PC-3 (cell line): ENCODE results near the gene ADAT3.
"Not testable (repeated sequence)": the region's sequence is repeated elsewhere in the genome, so short reads cannot be mapped to it uniquely, and the experiment has no call there.

Experiments used
- CTCF ChIP-seq: fragments of 300-600 bp; sonication (generic); conservative IDR thresholded peaks from 2 replicates; pipeline ENCODE4 v1.5.1; 2017; ENCODE audit warnings: antibody characterized with exemption, low read depth, mild to moderate bottlenecking, low read length
- EZH2 ChIP-seq: fragments of 300-600 bp; sonication (generic); IDR thresholded peaks from one replicate; pipeline ENCODE4 v1.6.1; 2017; ENCODE audit warnings: antibody characterized with exemption, mild to moderate bottlenecking, low read length; ENCODE audit not compliant: unreplicated experiment

GRCh38 chr19:1875265-1875645 is 29.9 kb upstream of the ADAT3 start:
- TF ChIP-seq CTCF, EZH2: not testable (repeated sequence)
